Smooth muscle cell (in vitro differentiated cells): ENCODE data around the gene FBXO10. TPM values are rescaled to one million over a fixed set of nuclear protein-coding genes. Genes with fewer than 3 reads are reported as not detected.

Experiments used
- DNase-seq: peaks from one replicate; lab custom pipeline; 2025; ENCODE audit not compliant: unreplicated experiment; lab: John Stamatoyannopoulos, UW
- H2AFZ ChIP-seq: fragments of 200-600 bp; sonication (generic); 2 replicates; pipeline ENCODE4 v1.6.0; 2016; ENCODE audit warnings: antibody characterized with exemption, low read depth, mild to moderate bottlenecking
- H3F3A ChIP-seq: fragments of 200-600 bp; sonication (generic); 2 replicates; pipeline ENCODE4 v1.6.0; 2017; ENCODE audit warnings: antibody characterized with exemption, low read depth
- H3K27ac ChIP-seq: fragments of 200-600 bp; sonication (generic); 2 replicates; pipeline ENCODE4 v1.5.1; 2016; ENCODE audit warnings: low read depth, mild to moderate bottlenecking
- H3K27me3 ChIP-seq: fragments of 200-600 bp; sonication (generic); 2 replicates; pipeline ENCODE4 v1.6.1; 2016; ENCODE audit warnings: low read depth, mild to moderate bottlenecking
- H3K36me3 ChIP-seq: fragments of 200-600 bp; sonication (generic); 2 replicates; pipeline ENCODE4 v1.5.1; 2016; ENCODE audit warnings: low read depth
- H3K4me1 ChIP-seq: fragments of 200-600 bp; sonication (generic); 2 replicates; pipeline ENCODE4 v1.5.1; 2016; ENCODE audit warnings: low read depth
- H3K4me2 ChIP-seq: fragments of 200-600 bp; sonication (generic); 2 replicates; pipeline ENCODE4 v1.6.0; 2016; ENCODE audit warnings: mild to moderate bottlenecking
- H3K4me3 ChIP-seq: fragments of 200-600 bp; sonication (generic); 2 replicates; pipeline ENCODE4 v1.5.1; 2016; ENCODE audit warnings: mild to moderate bottlenecking
- H3K79me2 ChIP-seq: fragments of 200-600 bp; sonication (generic); 2 replicates; pipeline ENCODE4 v1.6.0; 2016; ENCODE audit warnings: low read depth, mild to moderate bottlenecking
- H3K9ac ChIP-seq: fragments of 200-600 bp; sonication (generic); 2 replicates; pipeline ENCODE4 v1.6.0; 2016; ENCODE audit warnings: low read depth
- H3K9me3 ChIP-seq: fragments of 200-600 bp; sonication (generic); replicated peaks from 2 replicates; pipeline ENCODE4 v1.5.1; 2016; ENCODE audit warnings: low read depth
- H4K20me1 ChIP-seq: fragments of 200-600 bp; sonication (generic); 2 replicates; pipeline ENCODE4 v1.6.0; 2016; ENCODE audit warnings: low read depth
- WGBS: methylation state at CpG from one replicate; pipeline ENCODE4 v1.1.7; 2016; ENCODE audit warnings: low lambda C conversion rate; 5-methylcytosine and 5-hydroxymethylcytosine counted together
- polyA plus RNA-seq: library from polyadenylated mRNA; unstranded; fragments of >200 nt; fragmentation: Nextera tagmentation; extraction: Ambion mirVana; gene quantifications from 2 replicates; pipeline ENCODE4 v1.2.1, GENCODE V29; 2016
- total RNA-seq: library from RNA; depleted of rRNA; stranded (reverse); fragments of >200 nt; gene quantifications from 2 replicates; pipeline ENCODE4 v1.2.3, GENCODE V29; 2014
- TF ChIP-seq, protein P1 (sequence below): fragments of 200-600 bp; sonication (generic); IDR thresholded peaks from 2 replicates; pipeline ENCODE4 v1.5.1; 2017; ENCODE audit warnings: borderline replicate concordance, mild to moderate bottlenecking, antibody characterized with exemption; ENCODE audit not compliant: insufficient read depth, poor library complexity, severe bottlenecking

Gene FBXO10
- total and polyA plus RNA-seq, 2 experiments from 2014 or later = 3.5 to 7.0 TPM

DNA sequence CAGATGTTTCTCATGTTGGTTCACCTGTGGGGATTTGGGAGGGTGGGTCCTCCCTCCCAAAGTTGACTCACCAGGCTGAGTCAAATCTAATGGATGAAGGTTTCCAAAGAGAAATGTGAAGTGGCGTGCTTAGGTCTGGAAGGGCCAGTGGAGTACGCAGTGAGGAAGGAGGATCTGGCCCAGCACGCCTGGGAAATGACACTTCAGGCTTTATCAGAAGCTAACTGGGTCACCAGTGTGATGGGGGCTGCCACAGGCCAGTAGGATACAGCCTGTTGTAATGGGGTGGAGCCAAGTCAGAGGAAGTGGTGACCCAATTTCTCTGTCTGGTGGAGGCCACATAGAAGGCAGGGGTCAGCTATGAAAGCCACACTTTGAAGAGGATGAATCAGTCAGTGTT, 72.4 kb downstream of the FBXO10 start:
- no peaks in the 10 kb centered on the region for H4K20me1 ChIP-seq
- 85% methylated on average over 3 of the region's 3 CpGs for WGBS
- H3K9ac ChIP-seq = no peak overlapping the region
- DNase-seq = no peak
- no peak overlapping the region for H3K27ac ChIP-seq
- no peaks in the 10 kb centered on the region for H3K27me3 ChIP-seq
- H3F3A ChIP-seq = no peaks in the 10 kb centered on the region
- peaks cover 6% of the 10 kb centered on the region for H3K36me3 ChIP-seq
- H3K4me1 ChIP-seq = no peaks in the 10 kb centered on the region
- H2AFZ ChIP-seq = no peak overlapping the region
- no peaks in the 10 kb centered on the region for H3K79me2 ChIP-seq
- TF ChIP-seq, protein P1, sequence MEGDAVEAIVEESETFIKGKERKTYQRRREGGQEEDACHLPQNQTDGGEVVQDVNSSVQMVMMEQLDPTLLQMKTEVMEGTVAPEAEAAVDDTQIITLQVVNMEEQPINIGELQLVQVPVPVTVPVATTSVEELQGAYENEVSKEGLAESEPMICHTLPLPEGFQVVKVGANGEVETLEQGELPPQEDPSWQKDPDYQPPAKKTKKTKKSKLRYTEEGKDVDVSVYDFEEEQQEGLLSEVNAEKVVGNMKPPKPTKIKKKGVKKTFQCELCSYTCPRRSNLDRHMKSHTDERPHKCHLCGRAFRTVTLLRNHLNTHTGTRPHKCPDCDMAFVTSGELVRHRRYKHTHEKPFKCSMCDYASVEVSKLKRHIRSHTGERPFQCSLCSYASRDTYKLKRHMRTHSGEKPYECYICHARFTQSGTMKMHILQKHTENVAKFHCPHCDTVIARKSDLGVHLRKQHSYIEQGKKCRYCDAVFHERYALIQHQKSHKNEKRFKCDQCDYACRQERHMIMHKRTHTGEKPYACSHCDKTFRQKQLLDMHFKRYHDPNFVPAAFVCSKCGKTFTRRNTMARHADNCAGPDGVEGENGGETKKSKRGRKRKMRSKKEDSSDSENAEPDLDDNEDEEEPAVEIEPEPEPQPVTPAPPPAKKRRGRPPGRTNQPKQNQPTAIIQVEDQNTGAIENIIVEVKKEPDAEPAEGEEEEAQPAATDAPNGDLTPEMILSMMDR = no peak
- H3K4me2 ChIP-seq = no peak overlapping the region
- H3K4me3 ChIP-seq = no peak overlapping the region
- H3K9me3 ChIP-seq = no peaks in the 10 kb centered on the region

GRCh38 chr9:37501957-37502596, 74.1 kb downstream of the FBXO10 start:
- Histone ChIP-seq H3K36me3 (peaks cover 6% of the 10 kb centered on the region), H3K27ac (no peak overlapping the region)
- TF ChIP-seq, protein P1 = no peak

DNA sequence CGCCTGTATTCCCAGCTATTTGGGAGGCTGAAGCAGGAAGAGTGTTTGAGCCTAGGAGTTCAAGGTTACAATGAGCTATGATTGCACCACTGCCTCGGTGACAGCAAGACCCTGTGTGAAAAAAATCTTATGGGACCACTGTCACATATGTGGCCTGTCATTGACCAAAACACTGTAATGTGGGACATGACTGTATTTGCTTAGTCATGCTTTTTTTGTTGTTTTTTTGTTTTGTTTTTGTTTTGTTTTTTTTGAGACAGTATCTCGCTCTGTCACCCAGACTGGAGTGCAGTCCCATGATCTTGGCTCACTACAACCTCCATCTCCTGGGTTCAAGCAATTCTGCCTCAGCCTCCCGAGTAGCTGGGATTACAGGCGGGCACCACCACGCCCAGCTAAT, 76.9 kb downstream of the FBXO10 start:
- Histone ChIP-seq H3K4me3 (no peak overlapping the region), H3K4me1 (no peaks in the 10 kb centered on the region), H3K36me3 (peaks cover 6% of the 10 kb centered on the region), H3K27me3 (no peaks in the 10 kb centered on the region), H2AFZ (no peak overlapping the region), H3K9me3 (no peaks in the 10 kb centered on the region), H3K27ac (no peak overlapping the region), H3K4me2 (no peak overlapping the region), H3K9ac (no peak overlapping the region), H3K79me2 (no peaks in the 10 kb centered on the region), H4K20me1 (no peaks in the 10 kb centered on the region), H3F3A (no peaks in the 10 kb centered on the region)
- no peak for DNase-seq
- TF ChIP-seq, protein P1 = no peak
- 89% methylated on average over 6 of the region's 6 CpGs for WGBS

More at GRCh38 chr9:37501957-37502596, 74.1 kb downstream of the FBXO10 start:
- Histone ChIP-seq H2AFZ (no peak overlapping the region), H3K4me1 (no peaks in the 10 kb centered on the region), H3K4me2 (no peak overlapping the region), H3K27me3 (no peaks in the 10 kb centered on the region), H3K4me3 (no peak overlapping the region), H3F3A (no peaks in the 10 kb centered on the region), H3K79me2 (no peaks in the 10 kb centered on the region), H3K9ac (no peak overlapping the region), H4K20me1 (no peaks in the 10 kb centered on the region), H3K9me3 (no peaks in the 10 kb centered on the region)
- DNase-seq = no peak
- 74% methylated on average over 2 of the region's 2 CpGs for WGBS

DNA sequence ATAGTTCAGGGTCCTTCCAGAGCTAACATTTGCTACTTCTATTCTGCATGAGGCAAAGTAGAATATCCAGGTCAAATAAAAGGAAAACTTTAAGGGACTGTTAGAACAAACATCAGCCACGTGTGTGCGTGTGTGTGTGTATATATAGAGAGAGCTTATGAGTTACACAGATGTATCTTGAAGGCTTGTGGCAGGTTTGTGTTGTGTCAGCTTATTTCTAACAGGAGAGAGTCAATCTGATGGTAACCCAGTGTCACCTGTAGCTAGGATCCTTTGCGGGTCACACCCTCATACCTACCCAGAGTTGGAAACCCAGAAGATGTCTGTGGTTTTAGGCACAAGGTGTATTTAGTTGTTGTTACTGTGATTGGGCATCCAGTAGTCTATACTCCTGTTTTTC, 77.7 kb downstream of the FBXO10 start:
- no peaks in the 10 kb centered on the region for H4K20me1 ChIP-seq
- 68% methylated on average over 3 of the region's 3 CpGs for WGBS
- no peaks in the 10 kb centered on the region for H3K27me3 ChIP-seq
- no peaks in the 10 kb centered on the region for H3K4me1 ChIP-seq
- H2AFZ ChIP-seq = no peak overlapping the region
- no peak overlapping the region for H3K27ac ChIP-seq
- no peaks in the 10 kb centered on the region for H3K9me3 ChIP-seq
- no peak overlapping the region for H3K4me2 ChIP-seq
- H3K4me3 ChIP-seq = no peak overlapping the region
- no peak overlapping the region for H3K9ac ChIP-seq
- peaks cover 7% of the 10 kb centered on the region for H3K36me3 ChIP-seq
- H3F3A ChIP-seq = no peaks in the 10 kb centered on the region
- DNase-seq = no peak
- TF ChIP-seq, protein P1 = no peak
- no peaks in the 10 kb centered on the region for H3K79me2 ChIP-seq
